GM12878 (cell line): ENCODE measurements around the gene DCTPP1. TPM values are rescaled to one million over a fixed set of nuclear protein-coding genes. Genes with fewer than 3 reads are reported as not detected.

Source experiments
- ATAC-seq: fragments of 200-7000 bp; cut with Tn5 transposase; 3 replicates; pipeline ENCODE4 v1.9.1; 2020; ENCODE audit warnings: mild to moderate bottlenecking, moderate library complexity
- BruUV-seq: library from RNA; stranded (reverse); fragments of 400-500 nt; replicated peaks from 2 replicates; lab custom pipeline; 2021; lab: Mats Ljungman, UMichigan
- CTCF ChIA-PET: fragments of 300-600 bp; sonication (Branson Sonifier 250); formaldehyde crosslinking; extraction: SDS; loops from one replicate; lab custom pipeline; 2021; ENCODE audit warnings: inconsistent platforms; lab: Yijun Ruan, JAX
- POLR2A ChIA-PET: fragments of 350-600 bp; formaldehyde crosslinking; extraction: SDS; loops from one replicate; lab custom pipeline; 2021; ENCODE audit warnings: inconsistent platforms; lab: Charles Lee
- RAD21 ChIA-PET: fragments of 300-600 bp; sonication (Branson Sonifier 250); formaldehyde crosslinking; loops from one replicate; lab custom pipeline; 2023; ENCODE audit warnings: antibody characterized with exemption; ENCODE audit not compliant: unreplicated experiment; lab: Charles Lee
- SMC1A ChIA-PET: fragments of 300-600 bp; sonication (Branson Sonifier 250); formaldehyde crosslinking; loops from one replicate; lab custom pipeline; 2023; ENCODE audit not compliant: unreplicated experiment, uncharacterized antibody; lab: Charles Lee
- DNase-seq: peaks from one replicate; pipeline ENCODE4 v3.0.0-alpha.2; 2011; ENCODE audit warnings: low read depth, low spot score
- FAIRE-seq: peaks from 3 replicates; lab custom pipeline; 2011; peaks lifted over from hg19 to GRCh38; lab: Jason Lieb, UNC
- H2AFZ ChIP-seq: 2 replicates; pipeline ENCODE4 v1.6.0; 2011; ENCODE audit warnings: low read depth, low read length, control low read depth; ENCODE audit not compliant: control insufficient read depth
- H3K27ac ChIP-seq: 2 replicates; pipeline ENCODE4 v1.5.1; 2011; ENCODE audit warnings: control low read depth; ENCODE audit not compliant: control insufficient read depth, insufficient read depth
- H3K27me3 ChIP-seq, 2 experiments: replicated peaks in 1 of 2; 2 replicates each; pipeline versions ENCODE4 v1.6.0 to v1.6.1; 2011; ENCODE audit warnings: low read length in 1 of 2; ENCODE audit not compliant: control insufficient read depth in 2 of 2, insufficient read depth in 2 of 2
- H3K36me3 ChIP-seq, 2 experiments: 2 replicates each; pipeline ENCODE4 v1.5.1; 2011; ENCODE audit warnings: low read length in 1 of 2; ENCODE audit not compliant: control insufficient read depth in 2 of 2, insufficient read depth in 2 of 2
- H3K4me1 ChIP-seq: 2 replicates; pipeline ENCODE4 v1.6.1; 2011; ENCODE audit warnings: mild to moderate bottlenecking, low read length, moderate library complexity, mixed read lengths; ENCODE audit not compliant: control insufficient read depth, insufficient read depth
- H3K4me2 ChIP-seq: 2 replicates; pipeline ENCODE4 v1.6.0; 2011; ENCODE audit warnings: control low read depth; ENCODE audit not compliant: control insufficient read depth, insufficient read depth
- H3K4me3 ChIP-seq: fragments of 200-600 bp; sonication (generic); 2 replicates; pipeline ENCODE4 v1.5.1; 2016
- H3K79me2 ChIP-seq: 2 replicates; pipeline ENCODE4 v1.6.0; 2011; ENCODE audit warnings: low read length; ENCODE audit not compliant: control insufficient read depth, insufficient read depth
- H3K9ac ChIP-seq: 2 replicates; pipeline ENCODE4 v1.8.0; 2011; ENCODE audit warnings: low read length, control low read depth, mixed read lengths; ENCODE audit not compliant: control insufficient read depth, insufficient read depth
- H3K9me3 ChIP-seq: replicated peaks from 3 replicates; pipeline ENCODE4 v1.5.1; 2011; ENCODE audit warnings: mild to moderate bottlenecking, low read length; ENCODE audit not compliant: control insufficient read depth, insufficient read depth
- H4K20me1 ChIP-seq: 2 replicates; pipeline ENCODE4 v1.6.0; 2011; ENCODE audit not compliant: control insufficient read depth, insufficient read depth
- CBX3 ChIP-seq: fragments of 200-600 bp; sonication (generic); IDR thresholded peaks from 2 replicates; pipeline ENCODE4 v1.6.1; 2016; ENCODE audit warnings: low read depth, borderline replicate concordance
- CEBPZ ChIP-seq: fragments of 150-350 bp; IDR thresholded peaks from 2 replicates; pipeline ENCODE4 v1.6.1; 2016; ENCODE audit warnings: low read depth, low read length
- ELK1 ChIP-seq: IDR thresholded peaks from 2 replicates; pipeline ENCODE4 v1.6.1; 2012; ENCODE audit warnings: low read depth, low read length, improper control_type of control experiment
- EP300 ChIP-seq, 2 experiments: fragments of 150-350 bp in 1 of 2; IDR thresholded peaks; 2 replicates each; pipeline ENCODE4 v1.6.1; 2011 to 2012; ENCODE audit warnings: low read depth in 2 of 2, low read length in 2 of 2, borderline replicate concordance in 1 of 2, improper control_type of control experiment in 1 of 2, inconsistent platforms in 1 of 2; ENCODE audit not compliant: control insufficient read depth in 1 of 2
- KAT2A ChIP-seq: conservative IDR thresholded peaks from 2 replicates; pipeline ENCODE4 v1.6.1; 2011; ENCODE audit warnings: low read depth, low read length; ENCODE audit not compliant: control insufficient read depth
- NKRF ChIP-seq: fragments of 450-650 bp; conservative IDR thresholded peaks from 2 replicates; pipeline ENCODE4 v1.6.1; 2017; ENCODE audit warnings: mild to moderate bottlenecking, moderate library complexity
- PRDM15 ChIP-seq: fragments of 450-650 bp; formaldehyde crosslinking; IDR thresholded peaks from 2 replicates; pipeline ENCODE4 v1.4.0; 2020; ENCODE audit warnings: mild to moderate bottlenecking, moderate library complexity
- RELA ChIP-seq: fragments of 450-650 bp; IDR thresholded peaks from 2 replicates; pipeline ENCODE4 v1.8.0; 2014; ENCODE audit warnings: borderline replicate concordance; ENCODE audit not compliant: partially characterized antibody
- WGBS: methylation state at CpG from one replicate; pipeline ENCODE4 v1.1.6; 2016; ENCODE audit warnings: low lambda C conversion rate; ENCODE audit not compliant: insufficient replicate concordance, insufficient coverage; ENCODE audit errors: missing lambda C conversion rate; 5-methylcytosine and 5-hydroxymethylcytosine counted together
- in situ Hi-C: fragments of 300-500 bp; cut with MboI; formaldehyde crosslinking; loops from 9 replicates; pipeline ENCODE4 v1.14.3; 2018; ENCODE audit warnings: mixed read lengths
- intact Hi-C: fragments of 100-400 bp; cut with micrococcal nuclease; formaldehyde crosslinking; loops from one replicate; pipeline ENCODE4 v1.14.2; 2022; ENCODE audit not compliant: unreplicated experiment
- polyA plus RNA-seq, 11 experiments: library from polyadenylated mRNA; depleted of rRNA in 4 of 11; unstranded in 6 of 11; stranded (reverse) in 5 of 11; fragments of >200 nt; fragmentation: Nextera tagmentation in 4 of 11; fragmentation: Illumina TruSeq in 1 of 11; extraction: Ambion mirVana in 4 of 11; extraction: Trizol in 1 of 11; gene quantifications; 1 replicate in 1 of 11; 2 replicates in 10 of 11; pipeline versions ENCODE4 v1.2.1 to v1.2.3, GENCODE V29; 2011 to 2016; ENCODE audit warnings: inconsistent platforms in 2 of 11, missing spikeins in 2 of 11, low read depth in 1 of 11
- total RNA-seq, 4 experiments: library from RNA; depleted of rRNA in 3 of 4; stranded (reverse); fragments of >200 nt in 3 of 4; fragmentation: Illumina TruSeq in 1 of 4; extraction: Trizol in 1 of 4; gene quantifications; 2 replicates each; pipeline versions ENCODE4 v1.2.1 to v1.2.3, GENCODE V29; 2013 to 2021

DCTPP1 gene
- total and polyA plus RNA-seq, 10 of the 15 experiments (the other 5 are each of a cell fraction or from before 2014, with no cell fraction given), result 72.1 to 266 (median 157) TPM

- no peak for TF ChIP-seq NKRF
These were observed 13.7 kb downstream of the DCTPP1 start (continued) for GRCh38 chr16:30416047-30416603.

- BruUV-seq, result no TSS peak
- Histone ChIP-seq H2AFZ (no peak overlapping the region), H3K9me3 (no peaks in the 10 kb centered on the region), H3K4me3 (no peak overlapping the region), H3K4me1 (peaks cover 10% of the 10 kb centered on the region), H3K36me3 (peaks cover 0 to 2% of the 10 kb centered on the region in 2 experiments; a peak in 1 of 4 replicates), H3K4me2 (no peak overlapping the region), H3K79me2 (no peaks in the 10 kb centered on the region), H4K20me1 (no peaks in the 10 kb centered on the region), H3K9ac (no peak overlapping the region), H3K27ac (no peak overlapping the region), H3K27me3 (no peaks in the 10 kb centered on the region)
- FAIRE-seq (no peak), ATAC-seq (no peak), DNase-seq (no peak)
- WGBS, result 97% methylated on average over 5 of the region's 5 CpGs
- in situ Hi-C loops (no loop called here), intact Hi-C loops (no loop called here)
- ChIA-PET SMC1A (interaction anchor here (1.0 kb wide), 1 partner anchor 228 kb away, joined by 3 read pairs; no protein-coding TSS in a partner anchor), CTCF (interaction anchor here (0.7 to 1.6 kb wide), 4 partner anchors 43 to 346 kb away, joined by 4 to 8 read pairs (median 6); no protein-coding TSS in a partner anchor), POLR2A (no interaction called here), RAD21 (interaction anchor here (1.6 kb wide), 1 partner anchor 184 kb away, joined by 3 read pairs; no protein-coding TSS in a partner anchor)
- TF ChIP-seq PRDM15, result no peak
- no peak for TF ChIP-seq RELA
- no peak for TF ChIP-seq ELK1
- TF ChIP-seq KAT2A, result no peak
- TF ChIP-seq EP300 (IDR thresholded peaks at IDR 0.05; ENCODE audit: borderline replicate concordance in 1 of 2, control insufficient read depth in 1 of 2, low read depth in 2 of 2, low read length in 2 of 2), result no peak
- TF ChIP-seq CEBPZ, result no peak
- TF ChIP-seq CBX3, result no peak
These were observed 15.7 kb downstream of the DCTPP1 start for GRCh38 chr16:30414159-30414558.
